HEK293T (cell line): ENCODE measurements around the gene WDSUB1.

Experiments
- ARNT ChIP-seq: fragments of 450-650 bp; IDR thresholded peaks from 2 replicates; pipeline ENCODE4 v1.6.1; 2017; ENCODE audit warnings: mild to moderate bottlenecking
- BHLHE40 ChIP-seq: fragments of 450-650 bp; IDR thresholded peaks from 2 replicates; pipeline ENCODE4 v1.6.1; 2016; ENCODE audit warnings: mild to moderate bottlenecking, moderate library complexity, borderline replicate concordance
- CTBP1 ChIP-seq: fragments of 450-650 bp; IDR thresholded peaks from 2 replicates; pipeline ENCODE4 v1.6.1; 2016; ENCODE audit warnings: borderline replicate concordance
- FOXA1 ChIP-seq: fragments of 450-650 bp; IDR thresholded peaks from 2 replicates; pipeline ENCODE4 v1.6.1; 2016; ENCODE audit warnings: mild to moderate bottlenecking
- FOXM1 ChIP-seq: fragments of 450-650 bp; IDR thresholded peaks from 2 replicates; pipeline ENCODE4 v1.6.1; 2017; ENCODE audit warnings: mild to moderate bottlenecking, borderline replicate concordance
- HDGF ChIP-seq: fragments of 450-650 bp; IDR thresholded peaks from 2 replicates; pipeline ENCODE4 v1.6.1; 2017; ENCODE audit warnings: antibody characterized with exemption, borderline replicate concordance
- L3MBTL2 ChIP-seq: fragments of 450-650 bp; conservative IDR thresholded peaks from 2 replicates; pipeline ENCODE4 v1.6.1; 2016; ENCODE audit warnings: mild to moderate bottlenecking
- NFRKB ChIP-seq: fragments of 450-650 bp; IDR thresholded peaks from 2 replicates; pipeline ENCODE4 v1.6.1; 2016; ENCODE audit warnings: mild to moderate bottlenecking, moderate library complexity
- SP1 ChIP-seq: fragments of 450-650 bp; IDR thresholded peaks from 2 replicates; pipeline ENCODE4 v1.6.1; 2017
- SUZ12 ChIP-seq: fragments of 450-650 bp; IDR thresholded peaks from 2 replicates; pipeline ENCODE4 v1.6.1; 2016; ENCODE audit warnings: mild to moderate bottlenecking
- ZNF384 ChIP-seq: fragments of 450-650 bp; IDR thresholded peaks from 2 replicates; pipeline ENCODE4 v1.6.1; 2016

DNA sequence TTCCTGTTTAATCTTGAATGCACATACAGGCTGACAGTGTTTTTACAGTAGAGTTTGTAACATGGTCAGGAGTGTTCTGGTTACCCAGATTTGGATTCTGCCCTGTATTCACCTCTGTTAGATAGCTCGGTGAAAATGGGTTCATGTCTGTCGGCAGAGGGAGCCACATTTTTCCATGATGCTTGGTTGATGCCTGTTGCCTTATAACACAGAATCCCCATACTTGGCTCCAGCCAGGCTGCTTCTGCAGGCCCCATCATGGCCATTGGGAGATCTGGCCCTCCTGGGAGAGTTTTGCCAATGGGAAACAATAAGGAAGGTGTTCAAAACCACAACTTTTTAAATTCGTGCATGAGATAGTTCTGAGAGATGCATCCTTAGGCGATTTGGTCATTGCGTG is 78.1 kb downstream of the WDSUB1 start:
- no peak for TF ChIP-seq ARNT
- no peak for TF ChIP-seq CTBP1
- TF ChIP-seq FOXM1 = no peak
- no peak for TF ChIP-seq HDGF
- TF ChIP-seq SUZ12 = no peak
- no peak for TF ChIP-seq ZNF384
- no peak for TF ChIP-seq FOXA1
- no peak for TF ChIP-seq BHLHE40
- TF ChIP-seq NFRKB = no peak
- no peak for TF ChIP-seq L3MBTL2
- TF ChIP-seq SP1 = no peak
